Spleen (tissue), 7 donors: Measurements from ENCODE around the gene KCND2.

Experiments
- POLR2A ChIP-seq, 3 donors: fragments of 450-650 bp; IDR thresholded peaks; one replicate each; pipeline ENCODE4 v1.5.1; 2017; ENCODE audit warnings: antibody characterized with exemption in 3 of 3, mild to moderate bottlenecking in 1 of 3
- TF ChIP-seq, protein P1 (sequence below), 11 experiments: fragments of 200-600 bp in 7 of 11; fragments of 450-650 bp in 4 of 11; sonication (generic) in 4 of 11; IDR thresholded peaks in 8 of 11; conservative IDR thresholded peaks in 3 of 11; 1 replicate in 7 of 11; 2 replicates in 4 of 11; pipeline versions ENCODE4 v1.4.0 to v1.8.0; 2016 to 2021; ENCODE audit warnings: antibody characterized with exemption in 11 of 11, inconsistent platforms in 4 of 11, mild to moderate bottlenecking in 1 of 11
- donor health status: DM: no; HTN: no; CAD: no; lungs with moderate emphysema.
- donor health status: DM: no; HTN: no; CAD: no.
- donor health status: DM: no; HTN: no; CAD: no.

DNA sequence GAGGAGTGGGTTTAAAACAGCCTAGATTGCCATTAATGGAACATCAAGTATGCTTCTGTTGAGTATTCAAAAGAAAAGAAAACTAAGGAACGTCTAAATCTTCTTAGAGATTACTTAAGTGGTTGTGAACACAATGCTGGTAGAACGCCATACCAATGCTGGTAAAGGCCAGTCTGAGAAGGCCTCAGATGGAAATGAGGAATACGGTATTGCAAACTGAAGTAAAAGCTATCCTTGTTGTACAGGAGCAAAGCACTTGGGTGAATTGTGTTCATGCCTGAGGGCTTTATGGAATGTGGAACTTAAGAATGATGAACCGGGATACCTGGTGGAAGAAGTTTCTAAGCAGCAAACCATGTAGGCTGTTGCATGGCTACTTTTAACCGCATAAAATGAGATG is 208.0 kb downstream of the KCND2 start:
- no peak for TF ChIP-seq POLR2A (IDR thresholded peaks at IDR 0.05)
- TF ChIP-seq, protein P1, sequence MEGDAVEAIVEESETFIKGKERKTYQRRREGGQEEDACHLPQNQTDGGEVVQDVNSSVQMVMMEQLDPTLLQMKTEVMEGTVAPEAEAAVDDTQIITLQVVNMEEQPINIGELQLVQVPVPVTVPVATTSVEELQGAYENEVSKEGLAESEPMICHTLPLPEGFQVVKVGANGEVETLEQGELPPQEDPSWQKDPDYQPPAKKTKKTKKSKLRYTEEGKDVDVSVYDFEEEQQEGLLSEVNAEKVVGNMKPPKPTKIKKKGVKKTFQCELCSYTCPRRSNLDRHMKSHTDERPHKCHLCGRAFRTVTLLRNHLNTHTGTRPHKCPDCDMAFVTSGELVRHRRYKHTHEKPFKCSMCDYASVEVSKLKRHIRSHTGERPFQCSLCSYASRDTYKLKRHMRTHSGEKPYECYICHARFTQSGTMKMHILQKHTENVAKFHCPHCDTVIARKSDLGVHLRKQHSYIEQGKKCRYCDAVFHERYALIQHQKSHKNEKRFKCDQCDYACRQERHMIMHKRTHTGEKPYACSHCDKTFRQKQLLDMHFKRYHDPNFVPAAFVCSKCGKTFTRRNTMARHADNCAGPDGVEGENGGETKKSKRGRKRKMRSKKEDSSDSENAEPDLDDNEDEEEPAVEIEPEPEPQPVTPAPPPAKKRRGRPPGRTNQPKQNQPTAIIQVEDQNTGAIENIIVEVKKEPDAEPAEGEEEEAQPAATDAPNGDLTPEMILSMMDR (IDR thresholded peaks at IDR 0.05 in 8 of 11, conservative IDR thresholded peaks at IDR 0.05 in 3 of 11) = no peak
